ENCODE measurements around the gene ACACA.

Gene ACACA

GRCh38 chr17:37373530-37374159, 33.0 kb downstream of the ACACA start:
- TF ChIP-seq CTCF (IDR thresholded peaks at IDR 0.05; ENCODE audit: insufficient read depth, low read length, missing control alignments): peak; percentile 99
- H3K4me3 ChIP-seq (ENCODE audit: low read depth, low read length): no peak overlapping the region
- DNase-seq (ENCODE audit: low read depth, low spot score): peak; percentile 42
- CTCF ChIA-PET: interaction anchor here (0.6 to 8.7 kb wide), 76 partner anchors 9 to 776 kb away, joined by 3 to 189 read pairs (median 4); partner anchors contain the start of genes MRM1 and SYNRG
- POLR2A ChIA-PET: no interaction called here

GRCh38 chr17:37368577-37368976, 38.1 kb downstream of the ACACA start:
- ChIA-PET POLR2A (no interaction called here), CTCF (interaction anchor here (1.1 to 1.4 kb wide), 3 partner anchors 8 to 740 kb away, joined by 3 to 5 read pairs (median 4); partner anchors contain the start of gene C17orf78)
- no peak for TF ChIP-seq CTCF (IDR thresholded peaks at IDR 0.05; ENCODE audit: insufficient read depth, low read length, missing control alignments)
- DNase-seq (ENCODE audit: low read depth, low spot score): no peak
- no peak overlapping the region for H3K4me3 ChIP-seq (ENCODE audit: low read depth, low read length)

- H3K4me3 ChIP-seq (ENCODE audit: low read depth, low read length): no peak overlapping the region
- ChIA-PET POLR2A (no interaction called here), CTCF (interaction anchor here (3.4 kb wide), 1 partner anchor 8 kb away, joined by 26 read pairs; no protein-coding TSS in a partner anchor)
- TF ChIP-seq CTCF (IDR thresholded peaks at IDR 0.05; ENCODE audit: insufficient read depth, low read length, missing control alignments): no peak
- DNase-seq (ENCODE audit: low read depth, low spot score): no peak
These were observed 41.0 kb downstream of the ACACA start for GRCh38 chr17:37365589-37365988.

GRCh38 chr17:37361543-37361942, 45.1 kb downstream of the ACACA start:
- ChIA-PET CTCF (interaction anchor here (0.7 to 4.6 kb wide), 3 partner anchors 13 to 759 kb away, joined by 3 to 44 read pairs (median 3); partner anchors contain the start of gene C17orf78), POLR2A (no interaction called here)
- no peak for DNase-seq (ENCODE audit: low read depth, low spot score)
- H3K4me3 ChIP-seq (ENCODE audit: low read depth, low read length): no peak overlapping the region
- no peak for TF ChIP-seq CTCF (IDR thresholded peaks at IDR 0.05; ENCODE audit: insufficient read depth, low read length, missing control alignments)

GRCh38 chr17:37360632-37361031, 46.0 kb downstream of the ACACA start:
- ChIA-PET CTCF (interaction anchor here (1.5 to 4.6 kb wide), 3 partner anchors 13 to 758 kb away, joined by 4 to 44 read pairs (median 6); partner anchors contain the start of gene C17orf78), POLR2A (no interaction called here)
- no peak overlapping the region for H3K4me3 ChIP-seq (ENCODE audit: low read depth, low read length)
- TF ChIP-seq CTCF (IDR thresholded peaks at IDR 0.05; ENCODE audit: insufficient read depth, low read length, missing control alignments): no peak
- no peak for DNase-seq (ENCODE audit: low read depth, low spot score)

- H3K4me3 ChIP-seq (ENCODE audit: low read depth, low read length): peak overlapping the region; percentile 73
- TF ChIP-seq CTCF (IDR thresholded peaks at IDR 0.05; ENCODE audit: insufficient read depth, low read length, missing control alignments): no peak
- ChIA-PET POLR2A (no interaction called here), CTCF (interaction anchor here (0.9 to 4.6 kb wide), 8 partner anchors 11 to 757 kb away, joined by 3 to 44 read pairs (median 4); partner anchors contain the start of gene C17orf78)
- DNase-seq (ENCODE audit: low read depth, low spot score): no peak
These were observed 46.9 kb downstream of the ACACA start for GRCh38 chr17:37359682-37360188.
